PFSK-1 (cell line): Measurements from ENCODE around the gene TCHP.

Experiments used
- POLR2AphosphoS5 ChIP-seq: IDR thresholded peaks from 2 replicates; pipeline ENCODE4 v1.6.1; 2012; ENCODE audit warnings: low read depth, mild to moderate bottlenecking, control low read depth, low read length, moderate library complexity
- TAF1 ChIP-seq: IDR thresholded peaks from 2 replicates; pipeline ENCODE4 v1.6.1; 2012; ENCODE audit warnings: low read length, control low read depth, borderline replicate concordance; ENCODE audit not compliant: insufficient read depth

DNA sequence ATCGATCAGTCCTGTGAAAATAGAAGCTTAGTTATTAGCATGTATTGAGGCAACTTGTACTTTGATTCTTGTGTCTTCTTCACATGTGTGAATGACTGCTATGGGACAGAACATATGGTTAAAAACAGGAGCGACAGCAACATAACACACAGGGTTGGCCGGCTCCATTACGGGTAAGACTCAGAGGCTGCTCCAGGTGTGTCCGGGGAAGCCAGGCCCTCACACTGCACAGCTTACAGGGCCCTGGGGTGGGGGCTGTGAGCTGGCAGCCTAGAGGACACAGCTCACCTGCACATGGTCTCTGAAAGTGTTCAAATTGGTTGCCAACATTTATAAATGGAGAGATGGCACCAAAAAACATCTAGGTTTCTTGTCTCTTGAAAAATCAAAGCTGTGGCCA, 31.1 kb downstream of the TCHP start:
- TF ChIP-seq POLR2AphosphoS5 (no peak), TAF1 (no peak)
